Lower leg skin (tissue), 3 donors: Measurements from ENCODE around the gene VPS13A.

ENCODE experiments used
- POLR2A ChIP-seq, 2 donors: fragments of 450-650 bp; IDR thresholded peaks; one replicate each; pipeline ENCODE4 v1.6.1; 2016 to 2017; ENCODE audit warnings: antibody characterized with exemption in 2 of 2, mild to moderate bottlenecking in 1 of 2, moderate library complexity in 1 of 2
- TF ChIP-seq, protein P1 (sequence below), 3 donors: fragments of 450-650 bp; IDR thresholded peaks; one replicate each; pipeline ENCODE4 v1.5.1; 2016; ENCODE audit warnings: antibody characterized with exemption in 3 of 3, mild to moderate bottlenecking in 3 of 3, moderate library complexity in 2 of 3

DNA sequence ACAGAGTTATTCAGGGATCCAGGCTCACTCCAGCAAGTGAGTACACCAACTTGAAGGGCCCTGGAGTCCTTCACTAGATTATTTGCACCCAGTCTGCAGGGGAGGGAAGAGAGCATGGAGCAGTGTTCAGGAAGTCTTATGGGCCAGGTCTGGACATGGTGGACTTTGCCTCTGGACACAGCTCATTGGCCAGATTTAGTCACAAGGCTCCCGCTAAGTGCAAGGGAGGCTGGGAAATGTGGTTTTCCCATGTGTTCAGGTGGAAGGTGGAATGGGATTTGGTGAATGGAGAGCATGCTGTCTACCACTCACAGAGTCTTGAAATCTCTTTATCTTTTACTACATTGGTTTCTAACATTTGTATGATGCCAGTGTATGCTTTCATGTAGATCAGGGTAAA lies 270.3 kb downstream of the VPS13A start:
- TF ChIP-seq, protein P1, sequence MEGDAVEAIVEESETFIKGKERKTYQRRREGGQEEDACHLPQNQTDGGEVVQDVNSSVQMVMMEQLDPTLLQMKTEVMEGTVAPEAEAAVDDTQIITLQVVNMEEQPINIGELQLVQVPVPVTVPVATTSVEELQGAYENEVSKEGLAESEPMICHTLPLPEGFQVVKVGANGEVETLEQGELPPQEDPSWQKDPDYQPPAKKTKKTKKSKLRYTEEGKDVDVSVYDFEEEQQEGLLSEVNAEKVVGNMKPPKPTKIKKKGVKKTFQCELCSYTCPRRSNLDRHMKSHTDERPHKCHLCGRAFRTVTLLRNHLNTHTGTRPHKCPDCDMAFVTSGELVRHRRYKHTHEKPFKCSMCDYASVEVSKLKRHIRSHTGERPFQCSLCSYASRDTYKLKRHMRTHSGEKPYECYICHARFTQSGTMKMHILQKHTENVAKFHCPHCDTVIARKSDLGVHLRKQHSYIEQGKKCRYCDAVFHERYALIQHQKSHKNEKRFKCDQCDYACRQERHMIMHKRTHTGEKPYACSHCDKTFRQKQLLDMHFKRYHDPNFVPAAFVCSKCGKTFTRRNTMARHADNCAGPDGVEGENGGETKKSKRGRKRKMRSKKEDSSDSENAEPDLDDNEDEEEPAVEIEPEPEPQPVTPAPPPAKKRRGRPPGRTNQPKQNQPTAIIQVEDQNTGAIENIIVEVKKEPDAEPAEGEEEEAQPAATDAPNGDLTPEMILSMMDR (IDR thresholded peaks at IDR 0.05): no peak
- TF ChIP-seq POLR2A (IDR thresholded peaks at IDR 0.05): no peak
